ENCODE measurements around the gene BBC3.

Gene BBC3

GRCh38 chr19:47230054-47230920 lies 712 bp downstream of the BBC3 start:
- DNase-seq = peak; percentile 47

- no peak for DNase-seq
These were observed 1.3 kb downstream of the BBC3 start for GRCh38 chr19:47229676-47230053.

GRCh38 chr19:47228937-47229675 lies 1.9 kb downstream of the BBC3 start:
- DNase-seq = no peak

- DNase-seq = no peak
These were observed 2.6 kb downstream of the BBC3 start for GRCh38 chr19:47228168-47228936.

GRCh38 chr19:47227352-47228167 lies 3.4 kb downstream of the BBC3 start:
- DNase-seq = peak; percentile 94

GRCh38 chr19:47226426-47227351 lies 4.3 kb downstream of the BBC3 start:
- peak; percentile 74 for DNase-seq

GRCh38 chr19:47225746-47226425 lies 5.1 kb downstream of the BBC3 start:
- DNase-seq = peak; percentile 91

GRCh38 chr19:47221890-47222289 lies 9.1 kb downstream of the BBC3 start:
- DNase-seq = no peak

GRCh38 chr19:47221080-47221841 lies 9.7 kb downstream of the BBC3 start:
- DNase-seq = no peak

GRCh38 chr19:47215581-47215980 lies 15.4 kb downstream of the BBC3 start:
- no peak for DNase-seq

GRCh38 chr19:47210689-47211316 lies 20.2 kb downstream of the BBC3 start:
- DNase-seq = peak; percentile 81

- no peak for DNase-seq
These were observed 20.9 kb downstream of the BBC3 start for GRCh38 chr19:47210180-47210490.

GRCh38 chr19:47209319-47210179 lies 21.4 kb downstream of the BBC3 start:
- no peak for DNase-seq

GRCh38 chr19:47203254-47203653 lies 27.7 kb downstream of the BBC3 start:
- no peak for DNase-seq

GRCh38 chr19:47200530-47200929 lies 30.5 kb downstream of the BBC3 start:
- DNase-seq = no peak

GRCh38 chr19:47197141-47197540 lies 33.9 kb downstream of the BBC3 start:
- no peak for DNase-seq

- no peak for DNase-seq
These were observed 35.6 kb downstream of the BBC3 start for GRCh38 chr19:47195434-47195833.

- DNase-seq = peak; percentile 53
These were observed 40.8 kb downstream of the BBC3 start for GRCh38 chr19:47190167-47190727.
